Activated gamma-delta T cell (primary cell): ENCODE data around the gene LCE4A.

ENCODE experiments used
- DNase-seq: peaks from one replicate; lab custom pipeline; 2025; lab: John Stamatoyannopoulos, UW

LCE4A gene

DNA sequence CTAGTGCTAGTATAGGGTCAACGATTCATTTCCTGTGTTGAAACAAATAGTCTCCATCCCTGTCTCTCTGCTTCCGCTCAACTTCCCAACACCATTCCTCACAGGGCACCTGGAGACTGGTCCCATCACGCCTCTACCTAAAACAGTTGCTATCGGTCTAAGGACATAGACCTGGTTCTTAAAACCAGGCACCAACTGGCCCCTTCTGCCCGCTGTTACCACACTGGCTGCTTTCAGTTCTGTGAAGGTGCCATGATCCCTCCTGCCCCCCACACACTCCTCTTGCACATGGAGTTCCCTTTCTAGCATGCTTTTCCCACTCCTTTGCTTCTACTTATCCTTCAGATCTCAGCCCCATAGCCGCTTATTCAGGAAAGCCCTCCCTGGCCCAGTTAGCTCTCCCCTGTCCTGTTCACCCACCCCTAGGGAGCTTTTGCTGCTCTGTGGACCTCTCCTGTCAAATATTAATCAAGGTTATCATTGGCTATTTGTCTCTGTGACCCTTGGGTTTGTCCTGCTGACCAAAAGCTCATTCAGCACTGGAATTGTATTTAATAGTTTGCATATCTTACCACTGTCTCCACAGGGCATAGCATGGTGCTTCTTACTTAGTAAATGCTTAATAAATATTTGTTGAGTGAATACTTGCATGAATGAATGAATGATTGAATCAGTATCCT lies 37.9 kb downstream of the LCE4A start:
- no peak for DNase-seq

GRCh38 chr1:152747831-152748230 lies 39.9 kb downstream of the LCE4A start:
- no peak for DNase-seq

DNA sequence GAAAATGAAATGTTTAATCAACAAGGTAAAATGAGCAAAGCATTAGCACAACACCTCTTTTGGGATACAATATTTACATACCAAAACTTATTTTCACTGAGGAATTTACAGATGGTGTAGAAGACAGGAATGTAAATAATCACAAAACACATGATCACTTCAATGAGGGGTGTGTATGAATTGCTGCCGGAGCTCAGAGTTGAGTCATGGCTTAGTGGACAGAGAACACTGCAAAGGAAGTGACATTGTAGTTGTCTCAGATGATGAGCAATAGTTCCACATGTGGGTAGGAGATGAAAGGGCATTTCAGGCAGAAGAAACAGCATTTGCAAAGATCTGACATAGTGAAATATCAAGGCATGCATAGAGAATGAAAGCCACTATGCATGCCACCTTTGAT lies 44.3 kb downstream of the LCE4A start:
- no peak for DNase-seq

- DNase-seq = no peak
Measured at GRCh38 chr1:152753586-152753985, 45.6 kb downstream of the LCE4A start.

- DNase-seq = no peak
Measured at GRCh38 chr1:152756872-152757271, 48.9 kb downstream of the LCE4A start.

- no peak for DNase-seq
Measured at GRCh38 chr1:152757747-152758146, 49.8 kb downstream of the LCE4A start, which contains the start of gene KPRP. Gene KPRP, plus strand, starts transcription at chr1:152758025. Its CDS starts 1,564 bp downstream, at chr1:152759589.

DNA sequence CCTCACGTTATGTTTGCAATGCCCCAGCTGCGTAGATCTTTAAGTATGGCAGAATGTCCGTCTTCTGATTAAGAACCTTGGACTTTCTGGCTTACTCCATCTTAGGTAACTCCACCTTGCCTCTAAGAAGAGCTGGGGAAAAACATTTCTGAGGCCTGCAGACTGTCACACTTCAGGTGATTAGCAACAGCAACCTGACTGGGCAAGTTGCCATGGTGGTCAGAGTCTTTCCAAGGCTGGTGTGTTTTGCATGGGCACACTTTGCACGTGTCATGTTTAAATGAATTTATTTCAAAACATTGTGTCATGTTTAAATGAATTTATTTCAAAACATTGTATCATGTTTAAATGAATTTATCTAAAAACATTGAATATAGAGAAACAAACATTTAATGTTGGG lies 50.7 kb downstream of the LCE4A start:
- no peak for DNase-seq
